ENCODE results near the gene CDPF1. TPM values are rescaled to one million over a fixed set of nuclear protein-coding genes. Genes with fewer than 3 reads are reported as not detected.

The CDPF1 gene
- total and polyA plus RNA-seq, 2 of the 13 experiments (the other 11 are each of a cell fraction or from before 2014, with no cell fraction given) = 5.2 to 8.1 TPM

GRCh38 chr22:46293577-46294260 is 43.6 kb upstream of the CDPF1 start:
- no peak for FAIRE-seq
- Histone ChIP-seq H3K79me2 (ENCODE audit: insufficient read depth, low read length) (peaks cover 13% of the 10 kb centered on the region), H3K4me3 (replicated peaks in 1 of 3; ENCODE audit: insufficient read depth in 1 of 3, low read depth in 2 of 3, low read length in 3 of 3) (no peak overlapping the region), H3K4me2 (ENCODE audit: low read depth, low read length) (no peak overlapping the region), H3K27ac (ENCODE audit: extremely low read length, insufficient read depth, low read length) (no peak overlapping the region), H2AFZ (ENCODE audit: low read length) (no peak overlapping the region), H4K20me1 (ENCODE audit: insufficient read depth, low read length) (no peaks in the 10 kb centered on the region), H3K27me3 (ENCODE audit: control insufficient read depth in 1 of 2, insufficient read depth in 2 of 2, low read length in 2 of 2) (no peaks in the 10 kb centered on the region; a peak in 1 of 5 replicates), H3K4me1 (ENCODE audit: insufficient read depth, low read length) (peaks cover 26% of the 10 kb centered on the region), H3K9ac (ENCODE audit: insufficient read depth, low read depth, low read length) (no peak overlapping the region), H3K36me3 (replicated peaks in 1 of 2; ENCODE audit: control insufficient read depth in 1 of 2, insufficient read depth in 2 of 2, low read length in 2 of 2) (peaks cover 21 to 41% of the 10 kb centered on the region in 2 experiments), H3K9me3 (ENCODE audit: low read length) (no peaks in the 10 kb centered on the region)
- ChIA-PET CTCF (ENCODE audit: low intra/inter-chr PET ratio, low total read pairs) (no interaction called here), POLR2A (interaction anchor here (1.4 kb wide), 1 partner anchor 26 kb away, joined by 5 read pairs; the partner anchor contains the start of gene TTC38)
- 96% methylated on average over 10 of the region's 11 CpGs for WGBS (ENCODE audit: low lambda C conversion rate)
- no peak for ATAC-seq
- DNase-seq (ENCODE audit: low spot score) = no peak
- BruUV-seq (replicated peaks) = no TSS peak
- TF ChIP-seq CBX2 (IDR thresholded peaks at IDR 0.05; ENCODE audit: low read depth, low read length) = no peak
- TF ChIP-seq CBX2 (CRISPR knock-in tag; IDR thresholded peaks at IDR 0.05; ENCODE audit: low read depth) = no peak
- TF ChIP-seq AGO2 (optimal IDR thresholded peaks at IDR 0.05; ENCODE audit: low read depth, low read length) = peak; percentile 65
- 0 out of 4 replicates have a peak, but pooled peaks of 1 of the 2 experiments have one; percentile 8 for TF ChIP-seq MAFK (conservative IDR thresholded peaks at IDR 0.05 in 1 of 2, IDR thresholded peaks at IDR 0.05 in 1 of 2; ENCODE audit: low read length in 2 of 2)
- no peak for TF ChIP-seq MZF1 (CRISPR knock-in tag; IDR thresholded peaks at IDR 0.05; ENCODE audit: borderline replicate concordance)
- TF ChIP-seq SYNCRIP (IDR thresholded peaks at IDR 0.05; ENCODE audit: insufficient read depth, low read depth, low read length) = no peak
- TF ChIP-seq, protein P1, sequence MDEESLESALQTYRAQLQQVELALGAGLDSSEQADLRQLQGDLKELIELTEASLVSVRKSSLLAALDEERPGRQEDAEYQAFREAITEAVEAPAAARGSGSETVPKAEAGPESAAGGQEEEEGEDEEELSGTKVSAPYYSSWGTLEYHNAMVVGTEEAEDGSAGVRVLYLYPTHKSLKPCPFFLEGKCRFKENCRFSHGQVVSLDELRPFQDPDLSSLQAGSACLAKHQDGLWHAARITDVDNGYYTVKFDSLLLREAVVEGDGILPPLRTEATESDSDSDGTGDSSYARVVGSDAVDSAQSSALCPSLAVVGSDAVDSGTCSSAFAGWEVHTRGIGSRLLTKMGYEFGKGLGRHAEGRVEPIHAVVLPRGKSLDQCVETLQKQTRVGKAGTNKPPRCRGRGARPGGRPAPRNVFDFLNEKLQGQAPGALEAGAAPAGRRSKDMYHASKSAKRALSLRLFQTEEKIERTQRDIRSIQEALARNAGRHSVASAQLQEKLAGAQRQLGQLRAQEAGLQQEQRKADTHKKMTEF (CRISPR knock-in tag; IDR thresholded peaks at IDR 0.05) = no peak
- in situ Hi-C loops (cut with HindIII; ENCODE audit: extremely low pct_ligation_motif_present, low pct_unique_long_range_greater_than_20kb) = no loop called here
- intact Hi-C loops (cut with micrococcal nuclease; ENCODE audit: unreplicated experiment) = no loop called here

Measured in HepG2 (cell line).